ENCODE data around the gene CD274.

GRCh38 chr9:5448016-5448415 is 2.3 kb upstream of the CD274 start:
- TF ChIP-seq CTCF (IDR thresholded peaks at IDR 0.05) (no peak), POLR2A (IDR thresholded peaks at IDR 0.05) (no peak)
